Measurements from ENCODE around the gene MPRIP. TPM values are rescaled to one million over a fixed set of nuclear protein-coding genes. Genes with fewer than 3 reads are reported as not detected.

The MPRIP gene
- total RNA-seq, 6 experiments from 2014 or later, result 39.0 to 97.6 (median 76.7) TPM

DNA sequence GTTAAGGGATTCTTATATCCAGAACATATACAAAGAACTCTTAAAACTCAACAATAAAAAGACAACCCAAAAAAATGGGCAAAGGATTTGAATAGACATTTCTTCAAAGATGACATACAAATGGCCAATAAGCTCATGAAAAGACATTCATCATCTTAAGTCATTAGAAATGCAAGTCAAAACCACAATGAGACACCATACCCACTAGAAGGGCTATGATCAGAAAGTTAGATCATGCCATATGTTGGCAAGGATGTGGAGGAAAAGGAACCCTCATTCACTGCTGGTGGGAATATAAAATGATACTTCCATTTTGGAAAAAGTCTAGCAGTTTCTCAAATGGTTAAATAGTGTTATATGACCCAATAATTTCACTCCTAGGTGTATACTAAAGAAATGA, 154.5 kb downstream of the MPRIP start:
- no peaks in the 10 kb centered on the region for H3K36me3 ChIP-seq
- no peak for TF ChIP-seq POLR2A (IDR thresholded peaks at IDR 0.05)
- TF ChIP-seq CTCF (IDR thresholded peaks at IDR 0.05), result no peak
- intact Hi-C loops (cut with DNase I), result no loop called here

DNA sequence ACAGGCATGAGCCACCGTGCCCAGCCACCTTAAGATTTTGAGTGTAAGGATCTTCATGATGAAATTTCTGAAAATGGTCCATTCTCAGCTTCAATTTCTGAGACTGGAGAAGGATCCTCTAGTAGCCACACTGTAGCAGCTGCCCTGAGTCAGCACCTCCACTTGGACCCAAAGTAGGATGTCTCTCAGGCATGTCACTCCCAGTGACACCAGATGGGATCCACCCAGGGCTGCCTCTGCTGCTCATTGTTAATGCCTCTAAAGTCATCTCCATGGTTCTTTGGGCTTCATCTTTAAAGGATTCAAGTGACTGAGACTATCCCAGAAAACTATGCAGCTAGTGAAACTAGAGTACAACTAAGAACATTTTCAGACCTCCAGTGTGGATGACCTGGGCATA, 156.0 kb downstream of the MPRIP start:
- ATAC-seq, result no peak
- Histone ChIP-seq H3K9me3 (no peaks in the 10 kb centered on the region), H3K4me3 (no peak overlapping the region), H3K36me3 (peaks cover 0 to 6% (median 0%) of the 10 kb centered on the region in 4 donors), H3K27me3 (no peaks in the 10 kb centered on the region), H3K4me1 (no peaks in the 10 kb centered on the region), H3K27ac (no peak overlapping the region)
- no peak for DNase-seq
- TF ChIP-seq CTCF (IDR thresholded peaks at IDR 0.05) (no peak), POLR2A (IDR thresholded peaks at IDR 0.05) (no peak)
- intact Hi-C loops (cut with DNase I), result no loop called here
- 71% methylated on average over 1 of the region's 1 CpG for WGBS (ENCODE audit: insufficient coverage, low coverage, low lambda C conversion rate, missing lambda C conversion rate)

More for the DNA sequence above, 154.5 kb downstream of the MPRIP start:
- Histone ChIP-seq H3K4me3 (no peak overlapping the region), H3K27ac (no peak overlapping the region), H3K4me1 (no peaks in the 10 kb centered on the region), H3K27me3 (no peaks in the 10 kb centered on the region), H3K9me3 (no peaks in the 10 kb centered on the region)
- no peak for DNase-seq
- no peak for ATAC-seq

GRCh38 chr17:17200311-17200710, 158.1 kb downstream of the MPRIP start:
- intact Hi-C loops (cut with DNase I), result no loop called here
- ATAC-seq (no peak), DNase-seq (no peak)
- Histone ChIP-seq H3K9me3 (no peaks in the 10 kb centered on the region), H3K36me3 (peaks cover 0 to 6% (median 0%) of the 10 kb centered on the region in 4 donors), H3K4me1 (peaks cover 0 to 14% (median 7%) of the 10 kb centered on the region in 4 donors), H3K4me3 (no peak overlapping the region), H3K27ac (no peak overlapping the region), H3K27me3 (no peaks in the 10 kb centered on the region)
- WGBS (ENCODE audit: insufficient coverage, low coverage, low lambda C conversion rate, missing lambda C conversion rate), result 73% methylated on average over 3 of the region's 7 CpGs
- TF ChIP-seq CTCF (IDR thresholded peaks at IDR 0.05) (no peak), POLR2A (IDR thresholded peaks at IDR 0.05) (no peak)

GRCh38 chr17:17200831-17201230, 158.6 kb downstream of the MPRIP start:
- Histone ChIP-seq H3K27ac (no peak overlapping the region), H3K9me3 (no peaks in the 10 kb centered on the region), H3K4me1 (peaks cover 0 to 19% (median 7%) of the 10 kb centered on the region in 4 donors), H3K4me3 (no peak overlapping the region), H3K27me3 (no peaks in the 10 kb centered on the region), H3K36me3 (peaks cover 0 to 6% (median 0%) of the 10 kb centered on the region in 4 donors)
- TF ChIP-seq CTCF (IDR thresholded peaks at IDR 0.05), result no peak
- TF ChIP-seq POLR2A (IDR thresholded peaks at IDR 0.05), result no peak
- intact Hi-C loops (cut with DNase I), result no loop called here
- 74% methylated on average over 4 of the region's 5 CpGs for WGBS (ENCODE audit: insufficient coverage, low coverage, low lambda C conversion rate, missing lambda C conversion rate)
- DNase-seq (no peak), ATAC-seq (no peak)

- intact Hi-C loops (cut with DNase I), result no loop called here
- H3K9me3 ChIP-seq, result no peaks in the 10 kb centered on the region
- peaks cover 0 to 20% (median 7%) of the 10 kb centered on the region in 4 donors for H3K4me1 ChIP-seq
- no peak for TF ChIP-seq CTCF (IDR thresholded peaks at IDR 0.05)
- no peak for TF ChIP-seq POLR2A (IDR thresholded peaks at IDR 0.05)
- no peaks in the 10 kb centered on the region for H3K27me3 ChIP-seq
- no peak for DNase-seq
- no peak overlapping the region for H3K4me3 ChIP-seq
- no peak overlapping the region for H3K27ac ChIP-seq
- H3K36me3 ChIP-seq, result peaks cover 0 to 6% (median 0%) of the 10 kb centered on the region in 4 donors
- WGBS (ENCODE audit: insufficient coverage, low coverage, low lambda C conversion rate, missing lambda C conversion rate), result 74% methylated on average over 10 of the region's 10 CpGs
- ATAC-seq, result no peak
Measured at GRCh38 chr17:17201271-17201670, 159.0 kb downstream of the MPRIP start.
